Nephron (organoid): ENCODE data around the gene LTBP4.

Source experiments
- H3K27ac Mint-ChIP-seq, 3 experiments: 2 replicates each; pipeline ENCODE4 v1.8.0; 2020; ENCODE audit warnings: mixed read lengths in 3 of 3, mild to moderate bottlenecking in 2 of 3, moderate library complexity in 1 of 3
- H3K27me3 Mint-ChIP-seq: 2 replicates; pipeline ENCODE4 v1.8.0; 2021; ENCODE audit warnings: low read depth, mild to moderate bottlenecking, moderate library complexity, mixed read lengths
- H3K36me3 Mint-ChIP-seq: 2 replicates; pipeline ENCODE4 v1.8.0; 2020; ENCODE audit warnings: low read depth, mixed read lengths
- H3K4me1 Mint-ChIP-seq: 2 replicates; pipeline ENCODE4 v1.8.0; 2020; ENCODE audit warnings: mixed read lengths
- H3K4me3 Mint-ChIP-seq, 3 experiments: 2 replicates each; pipeline ENCODE4 v1.8.0; 2020; ENCODE audit warnings: mild to moderate bottlenecking in 3 of 3, mixed read lengths in 3 of 3, moderate library complexity in 2 of 3
- H3K9me3 Mint-ChIP-seq: 2 replicates; pipeline ENCODE4 v1.8.0; 2020; ENCODE audit warnings: mixed read lengths
- CTCF ChIP-seq, 3 experiments: fragments of 200-600 bp; sonication (generic); IDR thresholded peaks; one replicate each; pipeline ENCODE4 v1.5.0; 2021; ENCODE audit warnings: antibody characterized with exemption in 3 of 3; ENCODE audit not compliant: unreplicated experiment in 3 of 3

Gene LTBP4

GRCh38 chr19:40617961-40618360, 16.8 kb downstream of the LTBP4 start:
- Mint-ChIP-seq H3K4me1 (peaks cover 15% of the 10 kb centered on the region), H3K36me3 (peaks cover 62% of the 10 kb centered on the region), H3K4me3 (no peak overlapping the region), H3K9me3 (no peaks in the 10 kb centered on the region), H3K27ac (no peak overlapping the region), H3K27me3 (peaks cover 5% of the 10 kb centered on the region)
- no peak for TF ChIP-seq CTCF (IDR thresholded peaks at IDR 0.05; ENCODE audit: unreplicated experiment in 3 of 3)

- Mint-ChIP-seq H3K27ac (no peak overlapping the region), H3K27me3 (peaks cover 3% of the 10 kb centered on the region), H3K36me3 (peaks cover 72% of the 10 kb centered on the region), H3K4me3 (no peak overlapping the region), H3K9me3 (no peaks in the 10 kb centered on the region), H3K4me1 (peaks cover 21% of the 10 kb centered on the region)
- no peak for TF ChIP-seq CTCF (IDR thresholded peaks at IDR 0.05; ENCODE audit: unreplicated experiment in 3 of 3)
Observed at GRCh38 chr19:40619333-40620160, 18.4 kb downstream of the LTBP4 start.

GRCh38 chr19:40620161-40620485, 19.0 kb downstream of the LTBP4 start:
- H3K36me3 Mint-ChIP-seq = peaks cover 72% of the 10 kb centered on the region
- H3K4me3 Mint-ChIP-seq = no peak overlapping the region
- no peaks in the 10 kb centered on the region for H3K27me3 Mint-ChIP-seq
- H3K4me1 Mint-ChIP-seq = peaks cover 20% of the 10 kb centered on the region
- H3K27ac Mint-ChIP-seq = no peak overlapping the region
- TF ChIP-seq CTCF (IDR thresholded peaks at IDR 0.05; ENCODE audit: unreplicated experiment in 3 of 3) = no peak
- H3K9me3 Mint-ChIP-seq = no peaks in the 10 kb centered on the region

- H3K27me3 Mint-ChIP-seq = no peaks in the 10 kb centered on the region
- TF ChIP-seq CTCF (IDR thresholded peaks at IDR 0.05; ENCODE audit: unreplicated experiment in 3 of 3) = no peak
- H3K27ac Mint-ChIP-seq = no peak overlapping the region
- no peaks in the 10 kb centered on the region for H3K9me3 Mint-ChIP-seq
- no peak overlapping the region for H3K4me3 Mint-ChIP-seq
- H3K4me1 Mint-ChIP-seq = peaks cover 13% of the 10 kb centered on the region
- H3K36me3 Mint-ChIP-seq = peaks cover 74% of the 10 kb centered on the region
Observed at GRCh38 chr19:40621283-40621682, 20.1 kb downstream of the LTBP4 start.

- no peaks in the 10 kb centered on the region for H3K27me3 Mint-ChIP-seq
- peak overlapping the region in 1 of 3 experiments; percentile 92 for H3K27ac Mint-ChIP-seq
- H3K4me3 Mint-ChIP-seq = no peak overlapping the region
- peaks cover 78% of the 10 kb centered on the region for H3K36me3 Mint-ChIP-seq
- H3K4me1 Mint-ChIP-seq = peaks cover 13% of the 10 kb centered on the region
- H3K9me3 Mint-ChIP-seq = no peaks in the 10 kb centered on the region
- TF ChIP-seq CTCF (IDR thresholded peaks at IDR 0.05; ENCODE audit: unreplicated experiment in 3 of 3) = no peak
Observed at GRCh38 chr19:40621966-40622772, 21.0 kb downstream of the LTBP4 start.
